Measurements from ENCODE around the gene ASTN2.

DNA sequence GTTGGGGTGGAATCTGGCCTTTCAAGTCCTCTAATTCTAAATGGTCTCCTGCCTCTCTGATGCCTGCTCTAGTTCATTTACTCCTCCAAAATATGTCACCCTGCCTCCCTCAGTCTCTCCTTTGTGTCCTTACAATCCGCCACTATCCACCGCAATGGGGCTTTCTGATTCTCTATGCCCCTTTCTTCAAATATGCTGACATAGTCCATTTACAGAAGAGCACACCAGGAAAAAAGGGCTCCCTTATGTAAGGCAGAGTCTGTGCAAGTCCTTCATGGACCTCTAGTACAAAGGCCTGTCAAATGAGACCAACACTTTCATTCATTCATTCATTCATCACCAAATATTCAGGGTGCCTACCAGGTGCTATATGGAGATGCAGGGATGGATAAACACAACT is 2.0 kb upstream of the ASTN2 start:
- TF ChIP-seq POLR2A (IDR thresholded peaks at IDR 0.05; ENCODE audit: low read length) (no peak), GATA1 (IDR thresholded peaks at IDR 0.05; ENCODE audit: low read depth, low read length) (no peak)

Measured in erythroblast (primary cell).